BJ (cell line): Measurements from ENCODE around the gene SMAD6. TPM values are rescaled to one million over a fixed set of nuclear protein-coding genes. Genes with fewer than 3 reads are reported as not detected.

Experiments used
- CTCF ChIA-PET: fragments of 350-600 bp; formaldehyde crosslinking; extraction: SDS; loops from one replicate; lab custom pipeline; 2021; ENCODE audit warnings: antibody characterized with exemption, inconsistent platforms; lab: Yijun Ruan, JAX
- POLR2A ChIA-PET: fragments of 300-600 bp; sonication (Branson Sonifier 250); formaldehyde crosslinking; extraction: SDS; loops from one replicate; lab custom pipeline; 2021; ENCODE audit warnings: antibody characterized with exemption; lab: Charles Lee
- DNase-seq: peaks from one replicate; pipeline ENCODE4 v3.0.0-alpha.2; 2011; ENCODE audit warnings: low read depth
- H3K27me3 ChIP-seq: 2 replicates; pipeline ENCODE4 v1.6.0; 2011; ENCODE audit warnings: low read length; ENCODE audit not compliant: control insufficient read depth, insufficient read depth
- H3K36me3 ChIP-seq: 2 replicates; pipeline ENCODE4 v1.5.1; 2011; ENCODE audit warnings: low read length; ENCODE audit not compliant: control insufficient read depth, insufficient read depth
- H3K4me3 ChIP-seq: 2 replicates; pipeline ENCODE4 v1.5.1; 2011; ENCODE audit warnings: low read depth, mild to moderate bottlenecking, control low read depth, low read length
- polyA plus RNA-seq: library from polyadenylated mRNA; depleted of rRNA; stranded (reverse); fragments of >200 nt; gene quantifications from 2 replicates; pipeline ENCODE4 v1.2.3, GENCODE V29; 2011
- TF ChIP-seq, protein P1 (sequence below): IDR thresholded peaks from 2 replicates; pipeline ENCODE4 v1.5.1; 2011; ENCODE audit warnings: low read depth, mild to moderate bottlenecking, control low read depth, inconsistent platforms, low read length, moderate library complexity; ENCODE audit not compliant: insufficient read depth

SMAD6 gene
- polyA plus RNA-seq, 1 experiment, result 3.8 TPM

DNA sequence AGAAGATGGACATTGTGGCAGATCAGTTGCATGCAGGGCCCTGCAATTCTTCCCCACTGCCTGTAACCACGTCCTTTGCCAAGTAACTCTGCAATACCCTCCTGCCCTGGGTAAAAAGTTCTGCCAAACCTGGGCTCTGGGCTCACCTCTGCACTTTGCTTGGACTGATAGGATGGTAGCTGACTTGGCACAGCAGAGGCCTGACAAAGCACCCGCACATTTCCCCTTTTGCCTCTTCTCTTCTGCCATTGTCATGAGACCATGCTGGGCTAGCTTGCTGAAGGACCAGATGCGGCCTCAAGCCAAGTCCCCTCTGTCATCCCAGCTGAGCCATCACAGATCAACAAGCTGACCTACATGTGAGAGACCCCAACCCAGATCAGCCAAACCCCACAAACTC is 122.4 kb downstream of the SMAD6 start:
- CTCF ChIA-PET, result no interaction called here
- TF ChIP-seq, protein P1, sequence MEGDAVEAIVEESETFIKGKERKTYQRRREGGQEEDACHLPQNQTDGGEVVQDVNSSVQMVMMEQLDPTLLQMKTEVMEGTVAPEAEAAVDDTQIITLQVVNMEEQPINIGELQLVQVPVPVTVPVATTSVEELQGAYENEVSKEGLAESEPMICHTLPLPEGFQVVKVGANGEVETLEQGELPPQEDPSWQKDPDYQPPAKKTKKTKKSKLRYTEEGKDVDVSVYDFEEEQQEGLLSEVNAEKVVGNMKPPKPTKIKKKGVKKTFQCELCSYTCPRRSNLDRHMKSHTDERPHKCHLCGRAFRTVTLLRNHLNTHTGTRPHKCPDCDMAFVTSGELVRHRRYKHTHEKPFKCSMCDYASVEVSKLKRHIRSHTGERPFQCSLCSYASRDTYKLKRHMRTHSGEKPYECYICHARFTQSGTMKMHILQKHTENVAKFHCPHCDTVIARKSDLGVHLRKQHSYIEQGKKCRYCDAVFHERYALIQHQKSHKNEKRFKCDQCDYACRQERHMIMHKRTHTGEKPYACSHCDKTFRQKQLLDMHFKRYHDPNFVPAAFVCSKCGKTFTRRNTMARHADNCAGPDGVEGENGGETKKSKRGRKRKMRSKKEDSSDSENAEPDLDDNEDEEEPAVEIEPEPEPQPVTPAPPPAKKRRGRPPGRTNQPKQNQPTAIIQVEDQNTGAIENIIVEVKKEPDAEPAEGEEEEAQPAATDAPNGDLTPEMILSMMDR, result no peak
- POLR2A ChIA-PET, result no interaction called here
- Histone ChIP-seq H3K36me3 (no peaks in the 10 kb centered on the region), H3K27me3 (no peaks in the 10 kb centered on the region), H3K4me3 (no peak overlapping the region)
- DNase-seq, result no peak

GRCh38 chr15:66825139-66825538 is 123.1 kb downstream of the SMAD6 start:
- Histone ChIP-seq H3K4me3 (no peak overlapping the region), H3K27me3 (no peaks in the 10 kb centered on the region), H3K36me3 (no peaks in the 10 kb centered on the region)
- ChIA-PET POLR2A (no interaction called here), CTCF (interaction anchor here (1.4 to 1.6 kb wide), 2 partner anchors 13 to 23 kb away, joined by 3 to 4 read pairs; no protein-coding TSS in a partner anchor)
- no peak for DNase-seq
- TF ChIP-seq, protein P1, result no peak

- CTCF ChIA-PET, result interaction anchor here (1.4 to 1.6 kb wide), 2 partner anchors 12 to 22 kb away, joined by 3 to 4 read pairs; no protein-coding TSS in a partner anchor
- TF ChIP-seq, protein P1, result no peak
- H3K36me3 ChIP-seq, result no peaks in the 10 kb centered on the region
- H3K27me3 ChIP-seq, result no peaks in the 10 kb centered on the region
- H3K4me3 ChIP-seq, result no peak overlapping the region
- POLR2A ChIA-PET, result no interaction called here
- DNase-seq, result no peak
Observed at GRCh38 chr15:66825731-66826130, 123.7 kb downstream of the SMAD6 start.

GRCh38 chr15:66826507-66826906 is 124.5 kb downstream of the SMAD6 start:
- no peak overlapping the region for H3K4me3 ChIP-seq
- no peaks in the 10 kb centered on the region for H3K27me3 ChIP-seq
- TF ChIP-seq, protein P1, result no peak
- DNase-seq, result no peak
- CTCF ChIA-PET, result interaction anchor here (1.6 kb wide), 1 partner anchor 12 kb away, joined by 4 read pairs; no protein-coding TSS in a partner anchor
- POLR2A ChIA-PET, result no interaction called here
- H3K36me3 ChIP-seq, result no peaks in the 10 kb centered on the region

DNA sequence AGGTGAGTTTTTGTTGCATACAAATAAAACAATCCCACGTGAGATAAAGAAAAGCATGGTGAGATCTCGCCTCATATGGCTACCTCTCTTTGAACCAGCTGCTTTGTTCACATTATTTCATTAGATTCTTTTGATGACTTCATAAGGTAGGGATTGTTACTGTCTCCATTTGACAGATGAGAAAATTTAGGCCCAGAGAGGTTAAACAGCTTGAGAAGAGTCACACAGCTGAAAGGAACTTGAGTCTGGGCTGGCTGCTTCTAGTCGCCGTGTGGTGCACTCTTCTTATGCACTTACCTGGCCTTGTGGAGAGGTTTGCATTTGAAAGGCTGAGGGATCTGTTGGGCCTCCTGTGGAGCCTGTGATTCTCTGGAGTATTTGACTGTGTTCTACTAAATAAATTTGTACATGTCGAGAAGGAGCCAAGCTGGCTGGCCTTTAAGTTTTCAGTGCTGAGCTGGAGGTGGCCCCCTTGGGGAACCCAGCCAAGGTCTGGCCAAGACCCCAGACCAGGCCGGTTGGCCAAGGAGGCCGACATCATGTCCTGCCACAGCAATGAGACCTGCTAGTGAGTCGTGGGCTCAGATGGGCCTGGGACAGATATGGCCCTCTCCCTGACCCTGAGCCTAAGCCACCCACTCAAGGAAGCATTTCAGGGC is 125.1 kb downstream of the SMAD6 start:
- Histone ChIP-seq H3K4me3 (no peak overlapping the region), H3K36me3 (no peaks in the 10 kb centered on the region), H3K27me3 (no peaks in the 10 kb centered on the region)
- ChIA-PET POLR2A (no interaction called here), CTCF (no interaction called here)
- TF ChIP-seq, protein P1, result no peak
- DNase-seq, result no peak
